ENCODE data around the gene TFPI.

DNA sequence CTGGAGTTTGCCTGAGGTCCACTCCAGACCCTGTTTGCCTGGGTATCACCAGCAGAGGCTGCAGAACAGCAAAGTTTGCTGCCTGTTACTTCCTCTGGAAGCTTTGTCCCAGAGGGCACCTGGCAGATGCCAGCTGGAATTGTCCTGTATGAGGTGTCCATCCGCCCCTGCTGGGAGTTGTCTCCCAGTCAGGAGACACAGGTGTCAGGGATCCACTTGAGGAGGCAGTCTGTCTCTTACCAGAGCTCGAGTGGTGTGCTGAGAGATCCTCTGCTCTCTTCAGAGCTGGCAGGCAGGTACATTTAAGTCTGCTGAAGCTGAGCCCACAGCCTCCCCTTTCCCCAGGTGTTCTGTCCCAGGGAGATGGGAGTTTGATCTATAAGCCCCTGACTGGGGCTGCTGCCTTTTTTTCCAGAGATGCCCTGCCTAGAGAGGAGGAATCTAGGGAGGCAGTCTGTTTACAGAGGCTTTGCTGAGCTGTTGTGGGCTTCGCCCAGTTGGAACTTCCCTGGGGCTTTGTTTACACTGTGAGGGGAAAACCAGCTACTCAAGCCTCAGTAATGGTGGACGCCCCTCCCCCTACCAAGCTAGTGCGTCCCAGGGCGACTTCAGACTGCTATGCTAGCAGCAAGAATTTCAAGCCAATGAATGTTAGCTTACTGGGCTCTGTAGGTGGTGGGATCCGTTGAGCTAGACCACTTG, 34.7 kb downstream of the TFPI start:
- TF ChIP-seq, protein P1, sequence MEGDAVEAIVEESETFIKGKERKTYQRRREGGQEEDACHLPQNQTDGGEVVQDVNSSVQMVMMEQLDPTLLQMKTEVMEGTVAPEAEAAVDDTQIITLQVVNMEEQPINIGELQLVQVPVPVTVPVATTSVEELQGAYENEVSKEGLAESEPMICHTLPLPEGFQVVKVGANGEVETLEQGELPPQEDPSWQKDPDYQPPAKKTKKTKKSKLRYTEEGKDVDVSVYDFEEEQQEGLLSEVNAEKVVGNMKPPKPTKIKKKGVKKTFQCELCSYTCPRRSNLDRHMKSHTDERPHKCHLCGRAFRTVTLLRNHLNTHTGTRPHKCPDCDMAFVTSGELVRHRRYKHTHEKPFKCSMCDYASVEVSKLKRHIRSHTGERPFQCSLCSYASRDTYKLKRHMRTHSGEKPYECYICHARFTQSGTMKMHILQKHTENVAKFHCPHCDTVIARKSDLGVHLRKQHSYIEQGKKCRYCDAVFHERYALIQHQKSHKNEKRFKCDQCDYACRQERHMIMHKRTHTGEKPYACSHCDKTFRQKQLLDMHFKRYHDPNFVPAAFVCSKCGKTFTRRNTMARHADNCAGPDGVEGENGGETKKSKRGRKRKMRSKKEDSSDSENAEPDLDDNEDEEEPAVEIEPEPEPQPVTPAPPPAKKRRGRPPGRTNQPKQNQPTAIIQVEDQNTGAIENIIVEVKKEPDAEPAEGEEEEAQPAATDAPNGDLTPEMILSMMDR (IDR thresholded peaks at IDR 0.05; ENCODE audit: insufficient read depth, low read depth, low read length), result no peak
- no peak for TF ChIP-seq EZH2 (IDR thresholded peaks at IDR 0.05; ENCODE audit: insufficient read depth, low read length)
